HepG2 (cell line): ENCODE measurements around the gene NDUFS4. TPM values are rescaled to one million over a fixed set of nuclear protein-coding genes. Genes with fewer than 3 reads are reported as not detected.

Experiments
- ATAC-seq: fragments of 200-7000 bp; cut with Tn5 transposase; 3 replicates; pipeline ENCODE4 v1.9.1; 2020; ENCODE audit warnings: mild to moderate bottlenecking, moderate library complexity
- BruUV-seq: library from RNA; stranded (reverse); fragments of 400-500 nt; replicated peaks from 2 replicates; lab custom pipeline; 2021; lab: Mats Ljungman, UMichigan
- CTCF ChIA-PET: fragments of 300-600 bp; formaldehyde crosslinking; extraction: SDS; loops from one replicate; lab custom pipeline; 2021; ENCODE audit warnings: low total read pairs, inconsistent platforms, low intra/inter-chr PET ratio; lab: Yijun Ruan, JAX
- POLR2A ChIA-PET: fragments of 350-600 bp; sonication (Branson Sonifier 250); formaldehyde crosslinking; loops from one replicate; lab custom pipeline; 2020; ENCODE audit warnings: antibody characterized with exemption, inconsistent platforms; lab: Yijun Ruan, JAX
- DNase-seq: peaks from one replicate; pipeline ENCODE4 v3.0.0-alpha.2; 2015; ENCODE audit warnings: low spot score
- FAIRE-seq: peaks from 3 replicates; lab custom pipeline; 2011; peaks lifted over from hg19 to GRCh38; lab: Jason Lieb, UNC
- H2AFZ ChIP-seq: one replicate; pipeline ENCODE4 v1.6.1; 2011; ENCODE audit warnings: low read length, inconsistent platforms
- H3K27ac ChIP-seq: fragments of 300-600 bp; 3 replicates; pipeline ENCODE4 v1.8.0; 2011; ENCODE audit warnings: mixed run types, mild to moderate bottlenecking, mixed read lengths, low read length, inconsistent platforms; ENCODE audit not compliant: insufficient read depth; ENCODE audit errors: extremely low read length
- H3K27me3 ChIP-seq, 2 experiments: fragments of 200-600 bp in 1 of 2; 2 replicates in 1 of 2; 3 replicates in 1 of 2; pipeline versions ENCODE4 v1.6.0 to v1.8.0; 2011; ENCODE audit warnings: low read length in 2 of 2, mild to moderate bottlenecking in 2 of 2, moderate library complexity in 2 of 2, inconsistent platforms in 1 of 2; ENCODE audit not compliant: insufficient read depth in 2 of 2, control insufficient read depth in 1 of 2
- H3K36me3 ChIP-seq, 2 experiments: fragments of 200-600 bp in 1 of 2; replicated peaks in 1 of 2; 2 replicates in 1 of 2; 3 replicates in 1 of 2; pipeline versions ENCODE4 v1.5.1 to v1.8.0; 2011; ENCODE audit warnings: low read length in 2 of 2, inconsistent platforms in 1 of 2; ENCODE audit not compliant: insufficient read depth in 2 of 2, control insufficient read depth in 1 of 2
- H3K4me1 ChIP-seq: 2 replicates; pipeline ENCODE4 v1.5.1; 2012; ENCODE audit warnings: low read length, inconsistent platforms; ENCODE audit not compliant: insufficient read depth
- H3K4me2 ChIP-seq: 2 replicates; pipeline ENCODE4 v1.6.0; 2011; ENCODE audit warnings: low read depth, low read length, inconsistent platforms
- H3K4me3 ChIP-seq, 3 experiments: fragments of 200-600 bp in 1 of 3; sonication (generic), shearing (Covaris generic) in 1 of 3; replicated peaks in 1 of 3; 2 replicates each; pipeline ENCODE4 v1.5.1; 2011 to 2016; ENCODE audit warnings: low read length in 3 of 3, inconsistent platforms in 2 of 3, low read depth in 2 of 3, mild to moderate bottlenecking in 2 of 3, control low read depth in 1 of 3, mixed read lengths in 1 of 3; ENCODE audit not compliant: insufficient read depth in 1 of 3
- H3K79me2 ChIP-seq: one replicate; pipeline ENCODE4 v1.6.1; 2011; ENCODE audit warnings: low read length, inconsistent platforms; ENCODE audit not compliant: insufficient read depth
- H3K9ac ChIP-seq: 2 replicates; pipeline ENCODE4 v1.6.0; 2011; ENCODE audit warnings: mild to moderate bottlenecking, low read depth, low read length, inconsistent platforms; ENCODE audit not compliant: insufficient read depth
- H3K9me3 ChIP-seq: 2 replicates; pipeline ENCODE4 v1.5.1; 2012; ENCODE audit warnings: mild to moderate bottlenecking, low read length
- H4K20me1 ChIP-seq: 2 replicates; pipeline ENCODE4 v1.6.0; 2011; ENCODE audit warnings: inconsistent platforms, mild to moderate bottlenecking, low read length, moderate library complexity; ENCODE audit not compliant: insufficient read depth
- POGZ ChIP-seq: sonication (generic); formaldehyde crosslinking; IDR thresholded peaks from 2 replicates; pipeline ENCODE4 v1.4.0; 2020; ENCODE audit warnings: mild to moderate bottlenecking, missing genetic modification reagents
- ZBTB42 ChIP-seq: sonication (generic); formaldehyde crosslinking; IDR thresholded peaks from 2 replicates; pipeline ENCODE4 v1.5.0; 2020; ENCODE audit warnings: mild to moderate bottlenecking, missing genetic modification reagents
- ZNF232 ChIP-seq: sonication (generic); formaldehyde crosslinking; IDR thresholded peaks from 2 replicates; pipeline ENCODE4 v1.4.0; 2020; ENCODE audit warnings: missing genetic modification reagents, borderline replicate concordance
- ZNF629 ChIP-seq: sonication (generic); formaldehyde crosslinking; conservative IDR thresholded peaks from 2 replicates; pipeline ENCODE4 v1.5.0; 2020; ENCODE audit warnings: missing genetic modification reagents
- WGBS: methylation state at CpG from one replicate; pipeline ENCODE4 v1.1.6; 2017; ENCODE audit warnings: low lambda C conversion rate; 5-methylcytosine and 5-hydroxymethylcytosine counted together
- in situ Hi-C: cut with HindIII; loops from 2 replicates; pipeline ENCODE4 v1.10.0; 2017; ENCODE audit warnings: low pct_unique_long_range_greater_than_20kb; ENCODE audit not compliant: extremely low pct_ligation_motif_present
- intact Hi-C: fragments of 100-400 bp; cut with micrococcal nuclease; formaldehyde crosslinking; loops from one replicate; pipeline ENCODE4 v1.10.0; 2022; ENCODE audit not compliant: unreplicated experiment
- polyA plus RNA-seq, 8 experiments: library from polyadenylated mRNA; depleted of rRNA in 3 of 8; stranded (reverse) in 7 of 8; unstranded in 1 of 8; fragments of >200 nt; fragmentation: Illumina TruSeq in 4 of 8; extraction: Trizol in 4 of 8; gene quantifications; 2 replicates each; pipeline versions ENCODE4 v1.2.1 to v1.2.3, GENCODE V29; 2011 to 2016; ENCODE audit warnings: low read depth in 4 of 8, missing spikeins in 1 of 8, mixed read lengths in 1 of 8; ENCODE audit not compliant: insufficient read depth in 1 of 8
- total RNA-seq, 5 experiments: library from RNA; depleted of rRNA; stranded (reverse); fragments of >200 nt; fragmentation: Illumina TruSeq; extraction: Trizol; gene quantifications; 2 replicates each; pipeline ENCODE4 v1.2.3, GENCODE V29; 2016; ENCODE audit warnings: low read depth in 1 of 5
- TF ChIP-seq, protein P1 (sequence below): sonication (generic); formaldehyde crosslinking; IDR thresholded peaks from 2 replicates; pipeline ENCODE4 v1.8.1; 2022; ENCODE audit warnings: low read depth, mild to moderate bottlenecking, missing genetic modification reagents

NDUFS4 gene
- total and polyA plus RNA-seq, 2 of the 13 experiments (the other 11 are each of a cell fraction or from before 2014, with no cell fraction given), result 121 to 126 TPM

- Histone ChIP-seq H3K4me2 (no peak overlapping the region), H3K4me1 (no peaks in the 10 kb centered on the region), H3K9me3 (no peaks in the 10 kb centered on the region), H3K27me3 (no peaks in the 10 kb centered on the region), H3K36me3 (0 out of 5 replicates have a peak, but pooled peaks cover 0 to 4% of the 10 kb centered on the region in 2 experiments), H3K27ac (no peak overlapping the region), H3K9ac (no peak overlapping the region), H2AFZ (no peak overlapping the region), H3K79me2 (no peaks in the 10 kb centered on the region), H3K4me3 (no peak overlapping the region), H4K20me1 (no peaks in the 10 kb centered on the region)
- ChIA-PET CTCF (no interaction called here), POLR2A (no interaction called here)
- BruUV-seq, result no TSS peak
- intact Hi-C loops, result no loop called here
- TF ChIP-seq ZNF629 (CRISPR knock-in tag) (peak; percentile 58; the same call in 1 of the 2 replicates), ZBTB42 (CRISPR knock-in tag) (no peak)
- no peak for DNase-seq
- WGBS, result 93% methylated on average over 1 of the region's 1 CpG
- in situ Hi-C loops, result no loop called here
- no peak for ATAC-seq
- FAIRE-seq, result no peak
These were observed 120.6 kb downstream of the NDUFS4 start for GRCh38 chr5:53681079-53681478.

DNA sequence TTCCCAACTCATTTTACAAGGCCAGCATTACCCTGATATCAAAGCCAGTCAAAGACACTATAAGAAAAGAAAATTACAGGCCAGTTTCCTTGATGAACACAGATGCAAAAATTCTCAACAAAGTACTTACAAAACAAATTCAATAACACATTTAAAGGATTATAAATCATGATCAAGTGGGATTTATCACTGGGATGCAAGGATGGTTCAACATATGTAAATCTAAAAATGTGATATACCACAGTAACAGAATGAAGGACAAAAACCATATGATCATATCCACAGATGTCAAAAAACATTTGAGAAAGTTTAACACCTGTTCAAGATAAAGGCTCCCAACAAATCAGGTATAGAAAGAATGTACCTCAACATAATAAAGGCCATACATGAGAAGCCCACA lies 130.6 kb downstream of the NDUFS4 start:
- no peak overlapping the region for H3K9ac ChIP-seq
- H3K4me3 ChIP-seq, result no peak overlapping the region
- H3K79me2 ChIP-seq, result no peaks in the 10 kb centered on the region
- H3K36me3 ChIP-seq, result no peaks in the 10 kb centered on the region
- H3K27ac ChIP-seq, result no peak overlapping the region
- H4K20me1 ChIP-seq, result no peaks in the 10 kb centered on the region
- intact Hi-C loops, result no loop called here
- no peak overlapping the region for H3K4me2 ChIP-seq
- no peaks in the 10 kb centered on the region for H3K27me3 ChIP-seq
- no peaks in the 10 kb centered on the region for H3K4me1 ChIP-seq
- no peak for ATAC-seq
- CTCF ChIA-PET, result no interaction called here
- no TSS peak for BruUV-seq
- peaks cover 25% of the 10 kb centered on the region for H3K9me3 ChIP-seq
- in situ Hi-C loops, result no loop called here
- no peak overlapping the region for H2AFZ ChIP-seq
- no peak for FAIRE-seq
- DNase-seq, result no peak
- TF ChIP-seq ZNF232 (CRISPR knock-in tag), result no peak
- TF ChIP-seq, protein P1, sequence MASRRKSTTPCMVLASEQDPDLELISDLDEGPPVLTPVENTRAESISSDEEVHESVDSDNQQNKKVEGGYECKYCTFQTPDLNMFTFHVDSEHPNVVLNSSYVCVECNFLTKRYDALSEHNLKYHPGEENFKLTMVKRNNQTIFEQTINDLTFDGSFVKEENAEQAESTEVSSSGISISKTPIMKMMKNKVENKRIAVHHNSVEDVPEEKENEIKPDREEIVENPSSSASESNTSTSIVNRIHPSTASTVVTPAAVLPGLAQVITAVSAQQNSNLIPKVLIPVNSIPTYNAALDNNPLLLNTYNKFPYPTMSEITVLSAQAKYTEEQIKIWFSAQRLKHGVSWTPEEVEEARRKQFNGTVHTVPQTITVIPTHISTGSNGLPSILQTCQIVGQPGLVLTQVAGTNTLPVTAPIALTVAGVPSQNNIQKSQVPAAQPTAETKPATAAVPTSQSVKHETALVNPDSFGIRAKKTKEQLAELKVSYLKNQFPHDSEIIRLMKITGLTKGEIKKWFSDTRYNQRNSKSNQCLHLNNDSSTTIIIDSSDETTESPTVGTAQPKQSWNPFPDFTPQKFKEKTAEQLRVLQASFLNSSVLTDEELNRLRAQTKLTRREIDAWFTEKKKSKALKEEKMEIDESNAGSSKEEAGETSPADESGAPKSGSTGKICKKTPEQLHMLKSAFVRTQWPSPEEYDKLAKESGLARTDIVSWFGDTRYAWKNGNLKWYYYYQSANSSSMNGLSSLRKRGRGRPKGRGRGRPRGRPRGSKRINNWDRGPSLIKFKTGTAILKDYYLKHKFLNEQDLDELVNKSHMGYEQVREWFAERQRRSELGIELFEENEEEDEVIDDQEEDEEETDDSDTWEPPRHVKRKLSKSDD, result no peak
- TF ChIP-seq POGZ, result no peak
- POLR2A ChIA-PET, result no interaction called here
